Myometrial cell (primary cell): Measurements from ENCODE around the gene MTHFR. TPM values are rescaled to one million over a fixed set of nuclear protein-coding genes. Genes with fewer than 3 reads are reported as not detected.

Experiments used
- total RNA-seq: library from RNA; depleted of rRNA; stranded (reverse); fragments of >200 nt; gene quantifications from 2 replicates; pipeline ENCODE4 v1.2.3, GENCODE V29; 2015

MTHFR gene
- total RNA-seq = 13.3 and 17.6 TPM in 2 replicates

GRCh38 chr1:11805422-11806306 is at the start of gene MTHFR, which contains the start of gene CLCN6:
MTHFR (minus strand) TSS chr1:11805964; CDS start chr1:11803116, 2,848 bp downstream.
CLCN6 (plus strand) TSS chr1:11806191; CDS start chr1:11806263, 72 bp downstream.

DNA sequence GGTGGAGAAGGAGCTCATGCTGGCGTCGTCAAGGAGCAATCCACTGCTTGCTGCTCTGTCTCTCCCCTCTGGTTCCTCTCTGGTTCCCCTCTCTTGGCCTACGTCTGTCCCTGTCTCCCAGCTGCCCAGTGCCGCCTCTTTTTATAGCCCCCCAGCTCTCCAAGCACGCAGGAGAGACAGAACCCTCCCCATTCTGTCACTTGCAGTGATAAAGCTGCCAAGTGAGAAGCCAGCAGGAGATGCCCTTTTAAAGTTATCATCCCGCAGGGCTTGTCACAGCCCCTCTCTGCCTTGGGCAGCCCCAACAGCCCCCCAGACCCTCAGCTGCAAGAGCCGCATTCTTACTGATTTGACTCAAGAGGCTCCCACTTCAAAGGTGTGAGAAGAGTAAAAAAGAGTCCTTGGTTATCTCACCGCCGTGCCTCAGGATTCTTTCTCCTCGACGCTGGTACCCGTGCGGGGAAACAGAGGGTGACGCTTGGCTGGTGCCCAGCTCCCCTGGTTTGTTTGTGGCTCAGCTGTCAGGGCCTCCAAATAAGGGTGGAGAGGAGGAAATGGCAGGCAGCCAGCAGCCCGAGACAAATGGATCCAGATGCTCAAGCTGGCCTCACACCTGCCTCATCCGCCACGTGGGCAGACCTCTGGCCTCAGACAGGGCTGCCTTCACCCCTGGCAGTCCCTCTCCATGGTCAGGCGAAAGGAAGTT is 42.1 kb upstream of the MTHFR start, which contains the start of gene NPPA:
Gene NPPA (minus strand): TSS at position 117 of the 706 bp plus-strand sequence. CDS start 99 bp downstream, at position 18.

GRCh38 chr1:11761988-11762406 is 43.8 kb downstream of the MTHFR start, which contains the start of gene C1orf167:
C1orf167 (plus strand) TSS chr1:11762193; CDS start chr1:11764401, 2,208 bp downstream.

DNA sequence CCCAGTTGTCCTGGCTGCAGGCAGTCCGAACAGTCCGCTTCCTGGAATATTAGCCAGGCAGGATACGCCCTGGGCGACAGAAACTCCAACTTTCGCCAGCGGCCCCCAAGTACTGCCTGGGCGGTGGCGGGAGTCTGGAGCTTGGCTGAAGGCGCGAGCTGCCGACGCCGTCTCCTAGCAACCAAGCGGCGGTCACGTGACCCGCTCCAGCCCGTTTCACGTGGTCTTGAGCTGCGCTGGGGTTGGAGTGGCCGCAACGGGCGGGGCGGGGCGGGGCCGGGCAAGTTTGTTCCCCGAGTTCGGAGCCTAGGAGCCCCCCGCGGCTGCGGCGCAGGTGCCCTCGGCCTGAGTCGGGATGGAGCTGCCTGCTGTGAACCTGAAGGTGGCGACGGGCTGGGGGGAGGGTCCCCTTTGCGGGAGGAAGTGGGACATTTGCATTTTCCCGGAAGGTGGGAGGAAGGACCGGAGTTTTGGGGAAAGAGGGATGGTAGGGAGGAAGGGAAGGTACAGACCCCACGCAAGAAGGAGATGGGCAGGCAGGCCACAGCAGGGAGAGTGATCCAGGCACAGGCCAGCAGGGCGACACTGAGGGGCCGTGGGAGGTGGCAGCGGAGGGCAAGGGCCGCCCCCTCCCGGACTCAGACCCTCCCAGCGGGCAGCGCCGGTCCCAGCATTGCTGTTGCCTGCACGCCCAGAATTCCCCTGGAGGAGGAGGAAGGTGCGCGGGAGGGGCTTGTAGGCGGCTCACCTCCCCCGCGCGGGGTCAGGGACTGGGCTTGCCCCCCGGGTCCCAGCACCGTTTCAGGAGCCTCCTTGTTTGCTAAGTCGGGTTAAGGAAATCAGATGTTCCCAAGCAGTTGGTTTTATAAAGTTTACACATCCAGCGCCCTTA is 69.7 kb downstream of the MTHFR start, which contains the start of gene AGTRAP:
Gene AGTRAP (plus strand): TSS at position 283 of the 892 bp plus-strand sequence. CDS start 73 bp downstream, at position 356.

Other genes starting within 250 kb of the MTHFR start
- gene FBXO2, start 151.5 kb downstream of the MTHFR start, total RNA-seq = 0.18 TPM in 1 of 2 replicates, not detected in the other
- gene FBXO44, start 151.1 kb downstream of the MTHFR start, total RNA-seq = 7.8 and 9.9 TPM in 2 replicates
- 10.4 and 13.8 TPM in 2 replicates for gene FBXO6, start 141.8 kb downstream of the MTHFR start, total RNA-seq
- gene MAD2L2, start 124.8 kb downstream of the MTHFR start, total RNA-seq = 125 and 130 TPM in 2 replicates
- not detected in 2 replicates for gene DRAXIN, start 114.3 kb downstream of the MTHFR start, total RNA-seq
- 93.1 and 104 TPM in 2 replicates for gene AGTRAP, start 69.8 kb downstream of the MTHFR start, total RNA-seq
- not detected in 2 replicates for gene C1orf167, start 43.8 kb downstream of the MTHFR start, total RNA-seq
- gene CLCN6, start 227 bp upstream of the MTHFR start, total RNA-seq = 12.9 and 15.9 TPM in 2 replicates
- gene NPPA, start 41.8 kb upstream of the MTHFR start, total RNA-seq = not detected in 2 replicates
- not detected in 2 replicates for gene NPPB, start 53.0 kb upstream of the MTHFR start, total RNA-seq
- 99.2 and 104 TPM in 2 replicates for gene KIAA2013, start 120.5 kb upstream of the MTHFR start, total RNA-seq
- gene PLOD1, start 128.8 kb upstream of the MTHFR start, total RNA-seq = 438 and 482 TPM in 2 replicates
- gene MFN2, start 174.5 kb upstream of the MTHFR start, total RNA-seq = 55.6 and 60.4 TPM in 2 replicates
- gene MIIP, start 213.5 kb upstream of the MTHFR start, total RNA-seq = 54.1 and 62.0 TPM in 2 replicates